Measurements from ENCODE around the gene SLC36A3. TPM values are rescaled to one million over a fixed set of nuclear protein-coding genes. Genes with fewer than 3 reads are reported as not detected.

SLC36A3 gene
- total and polyA plus RNA-seq, 3 donors from 2014 or later = 4.2 to 21.9 (median 8.3) TPM

DNA sequence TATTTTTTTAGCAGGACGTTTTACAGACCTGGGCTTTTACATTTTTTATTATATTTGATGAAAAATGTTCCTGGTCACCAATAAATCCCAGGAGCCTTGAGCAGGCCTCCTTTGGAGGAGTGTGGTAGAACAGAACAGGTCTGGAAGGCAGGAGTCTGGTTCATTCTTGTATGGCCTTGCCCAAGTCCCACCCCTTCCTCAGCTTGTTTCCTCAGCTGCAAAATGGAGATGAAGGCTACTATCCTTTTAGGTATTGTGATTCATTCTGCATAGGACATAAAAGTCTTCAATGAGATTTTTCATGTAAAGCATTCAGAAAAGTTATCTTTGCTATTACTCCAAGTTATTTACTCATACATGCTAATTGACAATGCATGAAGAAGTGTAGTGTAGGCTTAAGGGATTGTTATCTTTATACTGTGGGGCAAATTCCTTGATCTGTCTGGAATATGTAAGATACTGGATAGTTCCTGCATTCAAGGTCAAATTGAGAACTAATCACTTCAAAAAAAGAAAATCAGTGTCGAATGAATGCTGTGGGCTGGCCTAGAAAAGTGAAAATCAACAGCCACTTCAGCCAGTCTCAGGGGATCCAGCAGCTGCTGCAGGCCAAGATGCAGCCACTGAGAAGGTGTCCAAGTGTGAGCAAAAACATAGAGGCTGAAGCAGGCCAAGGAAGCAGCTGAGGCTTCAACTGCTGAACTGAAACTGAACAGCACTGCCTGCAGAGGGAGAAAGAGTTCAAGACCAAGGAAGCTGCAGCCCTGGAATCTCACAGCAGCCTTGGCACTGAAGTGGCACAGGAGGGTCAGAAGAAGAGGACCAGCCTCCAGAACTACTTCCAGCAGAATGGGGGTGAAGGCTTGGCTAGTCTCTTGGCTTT is 15.5 kb upstream of the SLC36A3 start:
- no peak overlapping the region for H3K4me3 ChIP-seq
- H3K27ac ChIP-seq = peak overlapping the region in 1 of 2 donors; percentile 24
- no peaks in the 10 kb centered on the region for H3K36me3 ChIP-seq (ENCODE audit: low read depth, missing control alignments)
- WGBS, 2 donors = 48 to 55% methylated on average over 2 of the region's 2 CpGs
- peaks cover 20% of the 10 kb centered on the region for H3K4me1 ChIP-seq
- no peaks in the 10 kb centered on the region for H3K27me3 ChIP-seq
- TF ChIP-seq POLR2A (IDR thresholded peaks at IDR 0.05) = no peak
- TF ChIP-seq, protein P1, sequence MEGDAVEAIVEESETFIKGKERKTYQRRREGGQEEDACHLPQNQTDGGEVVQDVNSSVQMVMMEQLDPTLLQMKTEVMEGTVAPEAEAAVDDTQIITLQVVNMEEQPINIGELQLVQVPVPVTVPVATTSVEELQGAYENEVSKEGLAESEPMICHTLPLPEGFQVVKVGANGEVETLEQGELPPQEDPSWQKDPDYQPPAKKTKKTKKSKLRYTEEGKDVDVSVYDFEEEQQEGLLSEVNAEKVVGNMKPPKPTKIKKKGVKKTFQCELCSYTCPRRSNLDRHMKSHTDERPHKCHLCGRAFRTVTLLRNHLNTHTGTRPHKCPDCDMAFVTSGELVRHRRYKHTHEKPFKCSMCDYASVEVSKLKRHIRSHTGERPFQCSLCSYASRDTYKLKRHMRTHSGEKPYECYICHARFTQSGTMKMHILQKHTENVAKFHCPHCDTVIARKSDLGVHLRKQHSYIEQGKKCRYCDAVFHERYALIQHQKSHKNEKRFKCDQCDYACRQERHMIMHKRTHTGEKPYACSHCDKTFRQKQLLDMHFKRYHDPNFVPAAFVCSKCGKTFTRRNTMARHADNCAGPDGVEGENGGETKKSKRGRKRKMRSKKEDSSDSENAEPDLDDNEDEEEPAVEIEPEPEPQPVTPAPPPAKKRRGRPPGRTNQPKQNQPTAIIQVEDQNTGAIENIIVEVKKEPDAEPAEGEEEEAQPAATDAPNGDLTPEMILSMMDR (IDR thresholded peaks at IDR 0.05) = peak in 2 of 3 experiments; percentile 30 to 34
- intact Hi-C loops (cut with DNase I; ENCODE audit: low total_unique reads) = no loop called here
- DNase-seq = peak; percentile 77
- H3K9me3 ChIP-seq = no peaks in the 10 kb centered on the region

DNA sequence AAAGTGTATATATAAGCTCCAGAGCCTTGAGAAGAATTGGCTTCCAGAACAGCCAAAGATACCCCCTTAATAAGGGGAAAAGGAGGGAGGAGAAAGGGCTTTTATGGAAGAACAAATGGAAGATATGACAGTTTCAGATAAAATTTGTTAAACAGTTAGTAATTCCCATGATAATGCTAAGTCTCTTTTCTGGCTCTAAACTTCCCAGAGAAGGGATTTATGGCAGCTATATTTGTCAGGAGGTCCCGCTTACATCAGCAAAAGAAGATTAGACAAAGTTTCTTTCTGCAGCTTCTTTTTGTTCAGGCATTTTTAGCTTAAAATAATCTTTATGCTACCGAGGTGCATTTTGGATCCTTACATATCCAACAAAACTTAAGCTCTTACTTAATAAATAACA is 14.3 kb upstream of the SLC36A3 start:
- TF ChIP-seq, protein P1 (IDR thresholded peaks at IDR 0.05) = no peak
- no peak for TF ChIP-seq POLR2A (IDR thresholded peaks at IDR 0.05)
- no peak overlapping the region for H3K27ac ChIP-seq
- no peak for DNase-seq
- no peaks in the 10 kb centered on the region for H3K36me3 ChIP-seq (ENCODE audit: low read depth, missing control alignments)
- intact Hi-C loops (cut with DNase I; ENCODE audit: low total_unique reads) = no loop called here
- H3K9me3 ChIP-seq = no peaks in the 10 kb centered on the region
- H3K27me3 ChIP-seq = no peaks in the 10 kb centered on the region
- peaks cover 20% of the 10 kb centered on the region for H3K4me1 ChIP-seq
- H3K4me3 ChIP-seq = no peak overlapping the region
- 33 to 49% methylated on average over 2 of the region's 2 CpGs for WGBS, 2 donors

DNA sequence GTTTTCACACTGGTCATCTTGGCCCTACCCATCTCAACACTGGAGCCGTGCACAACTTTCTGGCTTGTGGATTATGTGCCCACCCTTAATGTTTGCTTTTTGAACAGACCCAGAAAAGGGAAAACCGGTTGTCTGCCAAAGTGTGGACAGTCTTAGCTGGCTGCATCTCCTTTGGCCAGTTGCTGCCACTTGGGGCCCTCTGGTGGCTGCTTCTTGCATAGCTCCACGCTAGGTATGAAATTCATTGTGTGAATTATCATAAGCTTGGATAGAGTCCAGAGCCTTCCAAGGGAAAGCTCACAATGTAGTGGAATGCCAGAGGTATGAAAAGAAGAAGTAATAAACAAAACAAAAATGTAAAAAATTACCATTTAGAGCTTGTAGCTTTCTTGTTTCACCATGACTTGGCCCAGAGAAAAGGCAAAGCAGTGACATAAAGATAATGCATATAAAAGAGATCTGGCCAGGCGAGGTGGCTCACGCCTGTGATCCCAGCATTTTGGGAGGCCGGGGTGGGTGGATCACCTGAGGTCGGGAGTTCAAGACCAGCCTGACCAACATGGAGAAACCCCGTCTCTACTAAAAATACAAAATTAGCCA is 12.5 kb upstream of the SLC36A3 start:
- H3K27ac ChIP-seq = no peak overlapping the region

DNA sequence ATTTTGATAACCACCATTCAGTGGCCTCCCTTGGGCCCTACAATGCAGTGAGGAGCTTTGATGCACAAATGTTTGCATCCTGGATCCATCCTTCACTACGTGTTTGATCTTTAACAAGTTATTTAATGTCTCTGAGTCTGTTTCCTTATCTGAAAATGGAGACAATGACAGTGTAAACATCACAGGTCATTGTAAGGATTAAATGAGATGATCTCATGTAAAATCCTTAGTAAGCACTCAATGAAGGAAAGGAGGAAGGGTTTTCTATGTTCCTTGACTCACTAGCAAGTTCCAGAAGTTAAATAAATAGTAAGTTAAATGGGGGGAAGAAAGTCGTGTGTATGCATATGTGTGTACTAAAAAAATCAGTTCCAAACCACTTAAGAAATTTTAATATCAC is 9.8 kb upstream of the SLC36A3 start:
- intact Hi-C loops (cut with DNase I; ENCODE audit: low total_unique reads) = no loop called here
- Histone ChIP-seq H3K36me3 (ENCODE audit: low read depth, missing control alignments) (no peaks in the 10 kb centered on the region), H3K9me3 (no peaks in the 10 kb centered on the region), H3K27ac (no peak overlapping the region), H3K4me1 (no peaks in the 10 kb centered on the region), H3K27me3 (no peaks in the 10 kb centered on the region), H3K4me3 (no peak overlapping the region)
- no peak for DNase-seq
- TF ChIP-seq POLR2A (IDR thresholded peaks at IDR 0.05) = no peak
- TF ChIP-seq, protein P1 (IDR thresholded peaks at IDR 0.05) = no peak
- 51 to 57% methylated on average over 2 of the region's 2 CpGs for WGBS, 2 donors

More for the DNA sequence above, 12.5 kb upstream of the SLC36A3 start:
- no peaks in the 10 kb centered on the region for H3K36me3 ChIP-seq (ENCODE audit: low read depth, missing control alignments)
- no peaks in the 10 kb centered on the region for H3K9me3 ChIP-seq
- intact Hi-C loops (cut with DNase I; ENCODE audit: low total_unique reads) = no loop called here
- peak; percentile 92 for DNase-seq
- no peaks in the 10 kb centered on the region for H3K27me3 ChIP-seq
- 62 to 65% methylated on average over 8 of the region's 8 CpGs for WGBS, 2 donors
- TF ChIP-seq, protein P1 (IDR thresholded peaks at IDR 0.05) = peak; percentile 76 to 87 (median 83)
- no peak for TF ChIP-seq POLR2A (IDR thresholded peaks at IDR 0.05)
- peaks cover 20% of the 10 kb centered on the region for H3K4me1 ChIP-seq
- H3K4me3 ChIP-seq = no peak overlapping the region

All from testis (tissue), 3 donors.